Natural killer cell (primary cell): ENCODE results near the gene UQCC2. TPM values are rescaled to one million over a fixed set of nuclear protein-coding genes. Genes with fewer than 3 reads are reported as not detected.

Experiments used
- ATAC-seq, 3 donors: fragments of 150-1000 bp in 2 of 3; fragments of 200-7000 bp in 1 of 3; cut with Tn5 transposase; 1 replicate in 1 of 3; 2 replicates in 2 of 3; pipeline ENCODE4 v1.10.0; 2021; ENCODE audit warnings: mild to moderate bottlenecking in 2 of 3, moderate library complexity in 2 of 3
- DNase-seq, 2 donors: peaks; one replicate each; pipeline versions ENCODE4 v3.0.0 to v3.0.0-alpha.2; 2013 to 2021; ENCODE audit warnings: mixed read lengths in 1 of 2
- H3K27ac ChIP-seq: one replicate; pipeline ENCODE4 v1.5.1; 2013; ENCODE audit warnings: mild to moderate bottlenecking, low read length
- H3K27me3 ChIP-seq: one replicate; pipeline ENCODE4 v1.6.1; 2013; ENCODE audit warnings: low read length; ENCODE audit not compliant: control insufficient read depth, insufficient read depth
- H3K36me3 ChIP-seq: one replicate; pipeline ENCODE4 v1.6.1; 2013; ENCODE audit warnings: low read length; ENCODE audit not compliant: control insufficient read depth, insufficient read depth
- H3K4me1 ChIP-seq: one replicate; pipeline ENCODE4 v1.6.1; 2013; ENCODE audit warnings: low read length; ENCODE audit not compliant: control insufficient read depth, insufficient read depth
- H3K4me3 ChIP-seq: one replicate; pipeline ENCODE4 v1.5.1; 2013; ENCODE audit warnings: low read length
- H3K9me3 ChIP-seq: one replicate; pipeline ENCODE4 v1.6.1; 2013; ENCODE audit warnings: low read length; ENCODE audit not compliant: control insufficient read depth, insufficient read depth
- H3K27ac Mint-ChIP-seq, 2 donors: one replicate each; pipeline ENCODE4 v1.8.0; 2022; ENCODE audit warnings: mild to moderate bottlenecking in 2 of 2, mixed read lengths in 2 of 2, moderate library complexity in 1 of 2
- H3K27me3 Mint-ChIP-seq, 2 donors: one replicate each; pipeline ENCODE4 v1.8.0; 2022; ENCODE audit warnings: low read depth in 2 of 2, mixed read lengths in 2 of 2
- H3K36me3 Mint-ChIP-seq: one replicate; pipeline ENCODE4 v1.8.0; 2022; ENCODE audit warnings: mixed read lengths
- H3K4me1 Mint-ChIP-seq, 2 donors: one replicate each; pipeline ENCODE4 v1.8.0; 2022; ENCODE audit warnings: mixed read lengths in 2 of 2
- H3K4me3 Mint-ChIP-seq: one replicate; pipeline ENCODE4 v1.8.0; 2022; ENCODE audit warnings: mild to moderate bottlenecking, moderate library complexity, mixed read lengths
- H3K9me3 Mint-ChIP-seq, 2 donors: one replicate each; pipeline ENCODE4 v1.8.0; 2022; ENCODE audit warnings: mixed read lengths in 2 of 2
- WGBS: methylation state at CpG from one replicate; pipeline ENCODE4 v1.1.7; 2013; ENCODE audit warnings: missing lambda C conversion rate; ENCODE audit not compliant: insufficient coverage; 5-methylcytosine and 5-hydroxymethylcytosine counted together
- intact Hi-C: fragments of 100-400 bp; cut with micrococcal nuclease; formaldehyde crosslinking; loops from one replicate; pipeline ENCODE4 v1.14.2; 2022
- total RNA-seq, 4 donors: library from RNA; stranded (reverse); fragments of 120-200 nt in 1 of 4; gene quantifications; one replicate each; pipeline versions ENCODE4 v1.2.3 to v1.2.4, GENCODE V29; 2013 to 2022
- TF ChIP-seq, protein P1 (sequence below): fragments of 200-600 bp; IDR thresholded peaks from one replicate; pipeline ENCODE4 v1.8.0; 2022; ENCODE audit warnings: antibody characterized with exemption

UQCC2 gene
- total RNA-seq, 3 donors from 2014 or later (not counting 1 experiment from before 2014, with no cell fraction given), result 15.8 to 19.6 (median 16.5) TPM

GRCh38 chr6:33688006-33688405, 23.5 kb downstream of the UQCC2 start:
- Mint-ChIP-seq H3K27ac (no peak overlapping the region), H3K9me3 (no peaks in the 10 kb centered on the region), H3K36me3 (peaks cover 6% of the 10 kb centered on the region), H3K27me3 (no peaks in the 10 kb centered on the region), H3K4me1 (peaks cover 9 to 12% of the 10 kb centered on the region in 2 donors), H3K4me3 (no peak overlapping the region)
- Histone ChIP-seq H3K27me3 (no peaks in the 10 kb centered on the region), H3K36me3 (peaks cover 82% of the 10 kb centered on the region), H3K9me3 (no peaks in the 10 kb centered on the region), H3K4me3 (no peak overlapping the region), H3K4me1 (peaks cover 13% of the 10 kb centered on the region), H3K27ac (no peak overlapping the region)
- no peak for DNase-seq
- ATAC-seq, result no peak
- TF ChIP-seq, protein P1, sequence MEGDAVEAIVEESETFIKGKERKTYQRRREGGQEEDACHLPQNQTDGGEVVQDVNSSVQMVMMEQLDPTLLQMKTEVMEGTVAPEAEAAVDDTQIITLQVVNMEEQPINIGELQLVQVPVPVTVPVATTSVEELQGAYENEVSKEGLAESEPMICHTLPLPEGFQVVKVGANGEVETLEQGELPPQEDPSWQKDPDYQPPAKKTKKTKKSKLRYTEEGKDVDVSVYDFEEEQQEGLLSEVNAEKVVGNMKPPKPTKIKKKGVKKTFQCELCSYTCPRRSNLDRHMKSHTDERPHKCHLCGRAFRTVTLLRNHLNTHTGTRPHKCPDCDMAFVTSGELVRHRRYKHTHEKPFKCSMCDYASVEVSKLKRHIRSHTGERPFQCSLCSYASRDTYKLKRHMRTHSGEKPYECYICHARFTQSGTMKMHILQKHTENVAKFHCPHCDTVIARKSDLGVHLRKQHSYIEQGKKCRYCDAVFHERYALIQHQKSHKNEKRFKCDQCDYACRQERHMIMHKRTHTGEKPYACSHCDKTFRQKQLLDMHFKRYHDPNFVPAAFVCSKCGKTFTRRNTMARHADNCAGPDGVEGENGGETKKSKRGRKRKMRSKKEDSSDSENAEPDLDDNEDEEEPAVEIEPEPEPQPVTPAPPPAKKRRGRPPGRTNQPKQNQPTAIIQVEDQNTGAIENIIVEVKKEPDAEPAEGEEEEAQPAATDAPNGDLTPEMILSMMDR, result no peak
- intact Hi-C loops, result no loop called here
- WGBS, result 95% methylated on average over 20 of the region's 20 CpGs

DNA sequence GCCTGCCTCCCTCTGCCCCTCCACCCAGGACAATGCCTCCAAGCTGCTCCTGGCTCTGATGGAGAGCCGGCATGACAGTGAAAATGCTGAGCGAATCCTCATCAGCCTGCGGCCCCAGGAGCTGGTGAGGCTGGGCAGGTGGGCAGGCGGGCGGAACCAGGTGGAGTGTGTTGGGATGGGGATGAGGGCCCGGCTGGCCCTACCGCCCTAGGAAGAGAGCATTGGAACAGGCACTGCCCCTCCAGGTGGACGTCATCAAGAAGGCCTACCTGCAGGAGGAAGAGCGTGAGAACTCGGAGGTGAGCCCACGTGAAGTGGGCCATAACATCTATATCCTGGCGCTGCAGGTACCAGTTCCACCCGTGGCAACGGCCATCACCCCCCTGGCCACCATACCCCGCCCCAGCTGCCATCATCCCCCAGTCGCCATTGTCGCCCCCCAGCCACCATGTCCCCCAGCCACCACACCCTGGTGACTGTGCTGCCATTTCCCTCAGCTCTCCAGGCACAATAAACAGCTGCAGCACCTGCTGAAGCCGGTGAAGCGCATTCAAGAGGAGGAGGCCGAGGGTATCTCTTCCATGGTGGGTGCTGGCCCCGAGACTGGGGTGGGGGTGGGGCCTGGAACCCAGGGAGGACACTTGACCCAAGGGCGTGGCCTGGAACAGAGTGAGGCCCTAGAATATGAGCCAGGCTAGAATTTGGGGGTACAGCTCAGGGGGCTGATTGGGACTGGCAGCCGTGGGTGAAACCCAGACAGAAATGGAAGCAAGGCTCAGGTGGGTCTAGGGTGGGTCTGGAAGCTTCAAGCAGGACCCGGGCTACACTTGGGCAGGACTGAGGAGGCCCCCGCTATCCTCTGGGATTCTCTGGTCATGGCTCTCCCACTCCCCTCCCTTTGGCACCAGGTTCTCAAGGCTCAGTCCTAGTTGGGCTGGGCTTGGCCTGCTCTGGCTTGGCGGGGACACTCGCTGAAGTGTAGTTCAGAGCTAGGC, 24.2 kb downstream of the UQCC2 start:
- H3K27ac Mint-ChIP-seq, result no peak overlapping the region
- Histone ChIP-seq H3K27ac (no peak overlapping the region), H3K9me3 (no peaks in the 10 kb centered on the region), H3K36me3 (peaks cover 88% of the 10 kb centered on the region), H3K27me3 (no peaks in the 10 kb centered on the region), H3K4me1 (peaks cover 6% of the 10 kb centered on the region), H3K4me3 (no peak overlapping the region)
- H3K4me1 Mint-ChIP-seq, result peaks cover 2 to 4% of the 10 kb centered on the region in 2 donors
- WGBS, result 97% methylated on average over 24 of the region's 27 CpGs
- no peak for ATAC-seq
- peaks cover 6% of the 10 kb centered on the region for H3K36me3 Mint-ChIP-seq
- TF ChIP-seq, protein P1, result no peak
- intact Hi-C loops, result no loop called here
- no peak for DNase-seq
- no peaks in the 10 kb centered on the region for H3K9me3 Mint-ChIP-seq
- no peaks in the 10 kb centered on the region for H3K27me3 Mint-ChIP-seq
- H3K4me3 Mint-ChIP-seq, result no peak overlapping the region

DNA sequence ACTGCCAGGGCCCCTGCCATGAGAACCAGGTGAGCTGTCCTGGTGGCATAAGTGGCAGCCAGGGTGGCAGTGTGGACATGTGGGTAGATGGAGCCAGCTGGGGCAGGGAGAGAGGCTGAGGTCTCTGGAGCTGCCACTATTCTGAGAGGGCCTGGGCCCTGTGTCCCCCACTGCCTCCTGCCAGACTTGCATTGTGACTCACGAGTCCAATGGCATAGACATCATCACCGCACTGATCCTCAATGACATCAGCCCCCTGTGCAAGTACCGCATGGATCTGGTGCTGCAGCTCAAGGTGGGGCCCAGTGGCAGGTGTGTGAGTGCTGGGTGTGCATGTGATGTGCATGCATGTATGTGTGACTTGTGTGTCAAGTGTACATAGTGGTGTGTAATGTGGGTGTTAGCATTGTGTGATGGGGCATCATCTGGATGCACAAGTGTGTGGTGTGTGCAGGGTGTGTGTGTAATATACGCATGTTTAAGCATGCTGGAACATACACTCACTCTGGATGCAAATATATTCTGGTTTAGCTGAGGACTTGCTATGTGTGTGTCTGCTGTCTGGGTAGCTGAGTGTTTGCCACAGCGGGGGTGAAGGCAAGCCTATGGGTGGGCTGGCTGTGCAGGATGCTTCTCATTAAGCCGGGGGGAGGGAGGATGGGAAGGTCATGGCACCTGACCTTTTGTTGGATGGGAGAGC, 25.1 kb downstream of the UQCC2 start:
- peaks cover 6% of the 10 kb centered on the region for H3K36me3 Mint-ChIP-seq
- H3K4me3 Mint-ChIP-seq, result no peak overlapping the region
- no peaks in the 10 kb centered on the region for H3K27me3 Mint-ChIP-seq
- no peak for ATAC-seq
- H3K36me3 ChIP-seq, result peaks cover 88% of the 10 kb centered on the region
- intact Hi-C loops, result no loop called here
- H3K27me3 ChIP-seq, result no peaks in the 10 kb centered on the region
- H3K4me3 ChIP-seq, result no peak overlapping the region
- DNase-seq, result no peak
- H3K9me3 ChIP-seq, result no peaks in the 10 kb centered on the region
- H3K4me1 ChIP-seq, result no peaks in the 10 kb centered on the region
- 90% methylated on average over 6 of the region's 6 CpGs for WGBS
- no peak overlapping the region for H3K27ac Mint-ChIP-seq
- TF ChIP-seq, protein P1, result no peak
- H3K27ac ChIP-seq, result no peak overlapping the region
- H3K9me3 Mint-ChIP-seq, result no peaks in the 10 kb centered on the region
- H3K4me1 Mint-ChIP-seq, result no peaks in the 10 kb centered on the region
